Measurements from ENCODE around the gene TMEM59. TPM values are rescaled to one million over a fixed set of nuclear protein-coding genes. Genes with fewer than 3 reads are reported as not detected.

Gene TMEM59
- total and polyA plus RNA-seq, 8 donors, result 95.7 to 322 (median 176) TPM

- no peak for DNase-seq
Measured at GRCh38 chr1:53982763-53983104, 70.3 kb downstream of the TMEM59 start.

GRCh38 chr1:53982034-53982762 lies 70.8 kb downstream of the TMEM59 start:
- H3K27ac ChIP-seq, result peak overlapping the region in 4 of 5 donors; percentile 9 to 69 (median 23)
- no peaks in the 10 kb centered on the region for H3K27me3 ChIP-seq
- peak in 1 of 2 donors; percentile 71 for DNase-seq
- intact Hi-C loops (cut with DNase I; ENCODE audit: low total_unique reads), result no loop called here
- H3K36me3 ChIP-seq, result no peaks in the 10 kb centered on the region
- 34 to 41% (median 38%) methylated on average over 20 of the region's 20 CpGs for WGBS, 5 donors
- peak overlapping the region; percentile 25 to 40 (median 37) for H3K4me3 ChIP-seq
- no peaks in the 10 kb centered on the region for H3K9me3 ChIP-seq
- no peak for TF ChIP-seq CTCF (IDR thresholded peaks at IDR 0.05)
- TF ChIP-seq POLR2A (IDR thresholded peaks at IDR 0.05), result no peak
- no peak for TF ChIP-seq EP300 (IDR thresholded peaks at IDR 0.05)
- TF ChIP-seq POLR2AphosphoS5 (IDR thresholded peaks at IDR 0.05), result no peak
- peaks cover 0 to 14% (median 6%) of the 10 kb centered on the region in 4 donors for H3K4me1 ChIP-seq

More at GRCh38 chr1:53982763-53983104, 70.3 kb downstream of the TMEM59 start:
- no peak for TF ChIP-seq POLR2AphosphoS5 (IDR thresholded peaks at IDR 0.05)
- TF ChIP-seq EP300 (IDR thresholded peaks at IDR 0.05), result no peak
- TF ChIP-seq POLR2A (IDR thresholded peaks at IDR 0.05), result no peak
- no peak for TF ChIP-seq CTCF (IDR thresholded peaks at IDR 0.05)
- peaks cover 0 to 14% (median 6%) of the 10 kb centered on the region in 4 donors for H3K4me1 ChIP-seq
- intact Hi-C loops (cut with DNase I; ENCODE audit: low total_unique reads), result no loop called here
- H3K27me3 ChIP-seq, result no peaks in the 10 kb centered on the region
- peak overlapping the region; percentile 25 to 40 (median 37) for H3K4me3 ChIP-seq
- WGBS, 5 donors, result 16 to 30% (median 26%) methylated on average over 4 of the region's 4 CpGs
- no peaks in the 10 kb centered on the region for H3K9me3 ChIP-seq
- no peaks in the 10 kb centered on the region for H3K36me3 ChIP-seq
- peak overlapping the region in 3 of 5 donors; percentile 10 to 69 (median 36) for H3K27ac ChIP-seq

GRCh38 chr1:53981220-53981619 lies 71.8 kb downstream of the TMEM59 start:
- TF ChIP-seq CTCF (IDR thresholded peaks at IDR 0.05) (no peak), POLR2A (IDR thresholded peaks at IDR 0.05) (no peak), EP300 (IDR thresholded peaks at IDR 0.05) (no peak), POLR2AphosphoS5 (IDR thresholded peaks at IDR 0.05) (no peak)
- WGBS, 5 donors, result 93 to 98% (median 96%) methylated on average over 6 of the region's 6 CpGs
- Histone ChIP-seq H3K9me3 (no peaks in the 10 kb centered on the region), H3K4me3 (no peak overlapping the region), H3K27me3 (no peaks in the 10 kb centered on the region), H3K27ac (peak overlapping the region in 1 of 5 donors; percentile 69), H3K4me1 (peaks cover 0 to 14% (median 6%) of the 10 kb centered on the region in 4 donors), H3K36me3 (peaks cover 0 to 5% (median 0%) of the 10 kb centered on the region in 4 donors)
- intact Hi-C loops (cut with DNase I; ENCODE audit: low total_unique reads), result no loop called here
- DNase-seq, result no peak

GRCh38 chr1:53979712-53980450 lies 73.1 kb downstream of the TMEM59 start:
- intact Hi-C loops (cut with DNase I; ENCODE audit: low total_unique reads), result no loop called here
- H3K4me3 ChIP-seq, result no peak overlapping the region
- no peak for TF ChIP-seq POLR2A (IDR thresholded peaks at IDR 0.05)
- no peak for TF ChIP-seq CTCF (IDR thresholded peaks at IDR 0.05)
- no peak for TF ChIP-seq POLR2AphosphoS5 (IDR thresholded peaks at IDR 0.05)
- no peak for TF ChIP-seq EP300 (IDR thresholded peaks at IDR 0.05)
- H3K36me3 ChIP-seq, result peaks cover 0 to 7% (median 0%) of the 10 kb centered on the region in 4 donors
- H3K27ac ChIP-seq, result no peak overlapping the region
- DNase-seq, result no peak
- 85 to 90% (median 89%) methylated on average over 13 of the region's 13 CpGs for WGBS, 5 donors
- no peaks in the 10 kb centered on the region for H3K27me3 ChIP-seq
- peaks cover 0 to 14% (median 6%) of the 10 kb centered on the region in 4 donors for H3K4me1 ChIP-seq
- H3K9me3 ChIP-seq, result no peaks in the 10 kb centered on the region

Measured in stomach (tissue), 9 donors.